Stimulated activated CD8-positive, alpha-beta memory T cell treated with anti-CD3 and anti-CD28 coated beads, Interleukin-2, amount 100 ng/mL, for 48 hours (primary cell): ENCODE measurements around the gene ALPL.
"Not testable (repeated sequence)": the region's sequence is repeated elsewhere in the genome, so short reads cannot be mapped to it uniquely, and the experiment has no call there.

Experiments used
- DNase-seq, 2 donors: peaks; one replicate each; pipeline ENCODE4 v3.0.0-alpha.2; 2020; ENCODE audit warnings: low read depth in 2 of 2

The ALPL gene

GRCh38 chr1:21509351-21510112, at the start of gene ALPL:
TSS of gene ALPL (plus strand) at chr1:21509423. CDS start at chr1:21554082, 44,659 bp downstream.
- no peak for DNase-seq

GRCh38 chr1:21465127-21465526, 44.1 kb upstream of the ALPL start:
- not testable (repeated sequence) for DNase-seq

DNA sequence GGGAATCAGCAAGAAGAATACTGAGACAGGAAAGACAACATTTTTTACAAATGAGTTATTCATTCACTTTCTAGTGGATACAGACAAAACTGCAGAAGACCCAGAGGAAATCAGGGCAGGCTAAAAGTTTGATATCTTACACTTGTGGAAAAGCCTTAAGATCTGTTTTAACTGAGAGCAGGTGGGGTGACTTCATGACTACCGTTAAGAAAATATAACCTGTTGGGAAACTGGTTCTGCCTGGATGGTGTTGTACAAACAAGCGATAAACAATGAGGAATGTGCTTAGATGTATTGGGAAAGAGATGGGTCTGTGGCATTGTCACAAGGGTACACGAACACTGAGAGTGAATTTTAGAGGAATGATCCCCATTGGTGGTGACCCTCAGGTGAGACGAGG, 41.3 kb upstream of the ALPL start:
- DNase-seq, result not testable (repeated sequence)

- DNase-seq, result peak in 1 of 2 donors; percentile 17
Measured at GRCh38 chr1:21468599-21468998, 40.6 kb upstream of the ALPL start.

- no peak for DNase-seq
Measured at GRCh38 chr1:21469581-21469980, 39.6 kb upstream of the ALPL start.

DNA sequence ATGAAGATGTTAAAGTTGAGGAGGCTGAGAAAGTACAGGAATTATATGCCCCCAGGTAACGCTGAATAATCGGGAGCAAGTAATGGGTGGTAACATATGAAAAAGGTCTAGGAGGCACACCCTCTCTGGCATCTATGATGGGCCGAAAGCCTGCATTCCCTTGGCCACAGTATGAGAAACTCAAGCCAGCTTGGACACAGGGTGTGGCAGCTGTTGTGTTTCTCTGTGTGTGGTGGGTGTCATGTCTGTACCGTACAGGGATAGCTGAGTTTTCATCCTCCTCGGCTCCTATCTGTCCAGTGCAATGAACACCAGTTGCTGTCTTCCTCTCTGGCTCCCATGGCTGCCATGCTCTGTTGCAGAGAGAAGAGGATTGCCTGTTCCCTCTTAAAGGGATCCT, 36.4 kb upstream of the ALPL start:
- DNase-seq, result no peak

- DNase-seq, result no peak
Measured at GRCh38 chr1:21478356-21478755, 30.9 kb upstream of the ALPL start.

DNA sequence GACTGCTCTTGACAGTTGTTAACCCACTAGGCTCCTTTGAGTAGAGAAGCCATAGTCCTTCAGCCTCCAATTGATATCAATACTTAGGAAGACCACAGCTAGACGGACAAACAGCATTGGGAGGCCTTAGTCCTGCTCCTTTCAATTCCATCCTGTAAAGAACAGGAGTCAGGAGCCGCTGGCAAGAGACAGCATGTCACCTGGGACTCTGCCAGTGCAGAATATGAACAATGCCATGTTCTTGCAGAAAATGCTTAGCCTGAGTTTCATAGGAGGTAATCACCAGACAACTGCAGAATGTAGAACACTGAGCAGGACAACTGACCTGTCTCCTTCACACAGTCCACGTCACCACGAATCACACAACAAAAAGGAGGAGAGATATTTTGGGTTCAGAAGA, 25.3 kb upstream of the ALPL start:
- DNase-seq, result not testable (repeated sequence)

- DNase-seq, result no peak
Measured at GRCh38 chr1:21489146-21489545, 20.1 kb upstream of the ALPL start.

- DNase-seq, result peak in 1 of 2 donors; percentile 17
Measured at GRCh38 chr1:21490774-21491487, 18.3 kb upstream of the ALPL start.

DNA sequence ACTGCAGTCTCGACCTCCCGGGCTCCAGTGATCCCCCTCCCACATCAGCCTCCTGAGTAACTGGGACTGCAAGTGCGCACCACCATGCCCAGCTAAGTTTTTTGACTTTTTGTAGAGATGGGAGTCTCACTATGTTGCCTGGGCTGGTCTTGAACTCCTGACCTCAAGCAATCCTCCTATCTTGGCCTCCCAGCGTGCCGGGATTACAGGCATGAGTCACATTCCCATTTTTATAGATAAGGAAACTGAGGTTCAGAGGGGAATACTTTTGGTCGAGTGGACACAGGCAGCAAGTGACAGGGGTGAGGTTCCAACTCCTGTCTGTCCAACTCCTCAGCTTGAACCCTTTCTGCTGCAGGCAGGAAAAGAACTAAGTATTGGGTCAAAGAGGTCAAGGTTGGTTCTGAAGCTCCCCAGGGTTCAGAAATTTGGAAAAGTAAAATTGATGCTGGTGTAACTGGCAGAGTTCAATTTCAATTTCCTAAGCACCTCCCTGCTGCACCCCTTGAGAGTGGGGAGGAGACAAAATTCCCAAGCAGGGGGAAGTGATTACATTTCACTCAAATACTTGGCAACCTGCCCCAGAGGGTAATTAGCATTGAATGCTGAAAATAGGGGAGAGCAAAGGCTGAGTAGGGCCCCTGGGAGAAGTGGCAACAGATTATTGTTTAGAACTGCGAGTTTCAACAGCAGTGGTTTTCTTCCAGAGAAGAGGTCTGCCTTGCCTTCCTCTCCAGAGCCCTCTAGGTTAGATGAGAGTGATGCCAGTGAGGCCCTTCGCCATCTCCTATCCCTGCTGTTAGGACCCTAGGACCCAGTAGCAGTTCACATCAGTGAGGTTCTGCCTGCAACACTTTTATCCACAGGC, 17.5 kb upstream of the ALPL start:
- DNase-seq, result no peak

GRCh38 chr1:21492356-21492625, 16.9 kb upstream of the ALPL start:
- DNase-seq, result no peak

DNA sequence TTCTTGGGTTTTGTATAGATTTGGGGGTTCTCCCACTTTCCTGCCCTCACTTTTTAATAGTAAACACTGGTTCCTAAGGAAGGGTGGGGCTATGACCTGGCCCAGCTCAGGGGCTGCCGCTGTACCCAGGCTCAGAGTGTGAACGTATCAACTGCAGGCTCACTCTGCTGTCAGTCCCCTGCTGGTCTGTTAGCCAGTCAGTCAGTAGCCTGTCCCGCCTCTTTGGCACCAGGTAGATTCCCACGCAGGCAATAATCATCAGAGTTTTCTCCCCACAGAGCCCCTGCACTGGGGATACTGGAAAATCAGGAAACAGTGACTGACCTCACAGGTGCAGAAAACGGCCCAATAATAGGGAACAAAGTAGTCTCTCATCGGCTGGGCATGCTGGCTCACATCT, 15.0 kb upstream of the ALPL start:
- DNase-seq, result no peak

DNA sequence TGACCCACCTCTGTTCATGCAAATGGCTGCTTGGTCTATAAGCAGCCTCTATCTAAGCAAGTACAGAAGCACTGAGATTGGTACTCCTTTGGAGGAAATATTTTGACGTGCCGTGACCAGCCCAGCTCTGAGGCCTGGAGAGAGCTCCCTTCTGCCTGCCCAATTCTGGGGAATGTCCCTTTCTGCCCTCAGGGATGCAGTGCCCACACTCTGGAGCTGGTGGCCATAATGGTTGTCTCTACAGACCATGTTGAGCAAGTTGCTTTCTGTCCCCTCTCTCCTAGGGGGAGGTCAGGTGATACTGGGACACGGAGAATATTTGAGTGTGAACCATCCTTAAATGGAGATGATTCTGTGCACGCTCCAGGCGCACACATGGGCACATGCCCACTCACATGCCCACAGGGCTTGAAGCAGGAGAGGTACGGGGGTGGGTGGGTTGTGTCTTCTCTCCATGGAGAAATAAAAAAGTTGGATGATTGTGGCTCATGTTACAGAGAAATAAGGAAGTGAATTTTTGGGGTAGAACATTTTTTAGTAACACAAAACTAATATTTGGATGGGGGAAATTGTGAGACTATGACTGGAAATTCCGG, 13.9 kb upstream of the ALPL start:
- DNase-seq, result no peak

DNA sequence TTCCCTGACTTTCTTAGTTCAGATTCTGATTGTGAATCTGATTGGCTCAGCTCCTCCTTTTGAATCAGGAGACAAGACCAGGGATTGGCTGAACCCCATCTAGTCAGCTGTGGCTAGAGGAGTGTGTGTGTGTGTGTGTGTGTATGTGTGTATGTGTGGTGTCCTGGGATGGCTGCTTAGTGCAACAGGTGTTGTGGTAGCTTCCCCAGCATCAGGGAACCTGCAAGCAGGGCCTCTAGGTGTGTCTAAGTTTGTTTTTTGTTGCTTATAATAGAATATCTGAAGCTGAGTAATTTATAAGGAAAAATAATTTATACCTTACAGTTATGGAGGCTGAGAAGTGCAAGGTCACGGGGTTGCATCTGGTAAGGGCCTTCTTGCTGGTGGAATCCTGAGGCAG, 13.2 kb upstream of the ALPL start:
- no peak for DNase-seq

DNA sequence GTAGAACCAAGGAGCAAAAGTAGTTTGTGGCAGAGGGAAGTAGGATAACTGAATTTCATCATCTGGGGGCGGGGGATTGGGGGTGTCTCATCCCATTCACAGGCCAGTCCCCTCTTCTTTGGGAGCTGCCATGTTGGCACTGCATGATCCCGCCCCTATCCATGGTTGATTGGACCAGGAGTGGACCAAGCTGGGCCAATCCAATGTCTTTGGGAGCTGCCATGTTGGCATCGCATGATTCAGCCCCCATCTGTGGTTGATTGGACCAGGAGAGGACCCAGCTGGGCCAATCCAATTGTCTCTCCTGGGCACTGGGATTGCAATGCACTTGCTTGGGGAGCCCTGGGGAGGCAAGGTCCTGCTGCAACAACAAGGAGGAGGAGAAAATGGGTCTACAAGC, 12.3 kb upstream of the ALPL start:
- no peak for DNase-seq

DNA sequence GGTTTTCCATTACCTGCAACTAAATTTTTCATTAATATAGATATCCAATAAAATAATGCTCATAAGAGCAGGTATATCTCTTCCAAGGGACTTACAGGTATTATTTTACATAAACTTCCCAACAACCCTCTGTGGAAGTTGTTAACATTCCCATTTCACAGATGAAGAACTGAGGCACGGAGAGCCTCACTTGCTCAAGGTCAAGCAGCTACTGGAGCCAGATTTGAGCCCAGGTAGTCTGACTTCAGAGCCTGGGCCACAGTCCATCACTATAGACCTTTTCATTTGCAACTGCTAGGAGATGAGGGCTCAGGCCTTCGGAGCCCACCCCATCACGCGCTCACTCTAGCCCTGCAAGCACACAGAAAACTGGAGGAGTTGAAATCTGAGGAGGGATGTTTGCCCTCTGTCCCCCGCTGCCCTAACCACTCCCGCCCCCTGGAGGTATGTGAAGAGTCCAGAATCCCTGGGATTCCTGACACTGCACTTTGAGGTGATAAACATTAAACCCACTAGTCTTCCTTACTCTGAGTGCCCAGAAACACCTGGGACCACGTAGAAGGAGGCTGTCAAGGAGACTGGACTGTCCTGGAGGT, 11.7 kb upstream of the ALPL start:
- no peak for DNase-seq

DNA sequence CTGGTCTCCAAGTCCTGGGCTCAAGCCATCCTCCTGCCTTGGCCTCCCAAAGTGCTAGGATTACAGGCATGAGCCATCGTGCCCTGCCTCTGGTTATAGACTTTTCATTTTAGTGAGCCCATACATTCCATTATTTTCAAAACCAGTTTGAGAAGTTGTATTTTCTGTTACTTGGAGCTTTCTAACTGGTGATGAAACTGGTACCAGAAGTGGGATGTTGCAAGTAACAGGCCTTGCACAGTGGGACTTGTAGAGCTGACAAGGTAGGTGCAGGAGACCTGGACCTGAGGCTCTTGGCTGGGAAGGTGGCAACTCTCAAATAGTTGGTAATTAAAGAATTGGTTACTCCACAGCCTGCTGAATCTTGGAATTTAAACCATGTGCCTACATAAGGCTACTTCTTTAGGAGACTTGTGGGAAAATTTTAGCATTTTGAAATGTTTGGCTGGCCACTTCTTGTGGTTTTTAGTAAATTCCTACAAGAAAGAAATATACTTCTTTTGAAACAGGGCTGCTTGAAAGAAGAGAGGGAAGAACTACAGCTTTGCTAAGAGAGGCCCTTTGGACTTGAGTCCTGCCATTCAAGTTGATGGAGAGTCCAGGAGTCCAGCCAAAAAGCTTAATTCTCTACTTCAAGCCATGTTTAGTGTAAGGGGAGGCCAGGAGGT, 9.8 kb upstream of the ALPL start:
- no peak for DNase-seq

DNA sequence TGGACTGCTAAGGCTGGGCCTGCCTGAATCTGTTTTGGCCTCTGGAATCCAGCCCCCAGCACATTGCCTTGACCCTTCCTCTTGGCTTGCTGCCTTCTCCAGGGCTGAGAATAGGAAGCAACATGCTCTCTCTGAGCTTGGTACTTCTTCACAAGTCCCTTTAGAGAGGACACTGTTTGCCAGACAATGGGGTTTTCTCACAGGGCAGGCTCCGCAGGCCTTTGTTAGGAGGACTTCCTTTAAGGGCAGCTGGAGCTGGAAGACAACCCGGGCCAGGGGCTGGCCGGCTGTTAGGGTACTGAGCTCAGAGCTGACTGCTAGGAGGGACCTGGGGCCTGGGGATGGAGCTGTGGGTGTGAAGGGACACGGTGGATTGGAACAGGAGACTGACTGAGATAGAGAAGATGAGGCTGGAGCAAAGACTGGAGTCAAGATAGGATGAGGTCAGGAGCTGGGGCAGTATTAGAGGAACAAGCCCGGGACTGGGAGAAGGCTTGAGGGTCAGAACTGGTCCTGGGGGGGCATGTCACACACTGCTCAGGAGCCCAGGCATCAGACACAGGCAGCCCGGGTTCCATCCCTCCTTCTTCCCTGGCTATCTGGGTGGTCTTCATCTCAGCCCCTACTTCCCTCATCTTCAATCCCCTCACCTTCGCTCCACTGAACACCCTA, 5.4 kb upstream of the ALPL start:
- no peak for DNase-seq

DNA sequence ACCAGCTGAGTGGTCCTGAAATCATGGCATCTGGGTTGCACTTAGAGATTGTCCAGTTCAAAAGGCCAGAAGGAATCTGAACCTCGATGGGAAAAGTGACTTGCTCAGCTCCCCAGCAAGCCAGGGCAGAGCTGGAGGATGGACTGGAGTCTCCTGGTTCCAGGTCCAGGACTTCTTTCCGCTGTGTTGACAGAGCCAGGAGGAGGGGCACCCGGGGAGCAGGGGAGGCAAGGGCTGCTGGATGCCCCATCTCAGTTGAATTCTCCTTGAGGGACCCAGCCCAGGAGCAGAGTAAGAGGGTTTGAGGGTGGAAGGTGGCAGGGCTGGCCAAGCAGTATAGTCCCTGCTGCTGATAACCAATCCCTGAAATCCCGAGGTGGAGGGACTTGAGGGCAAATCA, 2.4 kb upstream of the ALPL start:
- DNase-seq, result no peak
